GM18873 (cell line): Measurements from ENCODE around the gene SLC25A29.

ENCODE experiments used
- ATAC-seq: cut with Tn5 transposase; IDR thresholded peaks from one replicate; pipeline ENCODE4 v1.9.1; 2021; ENCODE audit warnings: mild to moderate bottlenecking, moderate library complexity, moderate number of reproducible peaks; ENCODE audit not compliant: unreplicated experiment, low FRiP score

The SLC25A29 gene

GRCh38 chr14:100241279-100241678 lies 65.0 kb downstream of the SLC25A29 start:
- ATAC-seq, result no peak
